Measurements from ENCODE around the gene IRF5.

IRF5 gene

DNA sequence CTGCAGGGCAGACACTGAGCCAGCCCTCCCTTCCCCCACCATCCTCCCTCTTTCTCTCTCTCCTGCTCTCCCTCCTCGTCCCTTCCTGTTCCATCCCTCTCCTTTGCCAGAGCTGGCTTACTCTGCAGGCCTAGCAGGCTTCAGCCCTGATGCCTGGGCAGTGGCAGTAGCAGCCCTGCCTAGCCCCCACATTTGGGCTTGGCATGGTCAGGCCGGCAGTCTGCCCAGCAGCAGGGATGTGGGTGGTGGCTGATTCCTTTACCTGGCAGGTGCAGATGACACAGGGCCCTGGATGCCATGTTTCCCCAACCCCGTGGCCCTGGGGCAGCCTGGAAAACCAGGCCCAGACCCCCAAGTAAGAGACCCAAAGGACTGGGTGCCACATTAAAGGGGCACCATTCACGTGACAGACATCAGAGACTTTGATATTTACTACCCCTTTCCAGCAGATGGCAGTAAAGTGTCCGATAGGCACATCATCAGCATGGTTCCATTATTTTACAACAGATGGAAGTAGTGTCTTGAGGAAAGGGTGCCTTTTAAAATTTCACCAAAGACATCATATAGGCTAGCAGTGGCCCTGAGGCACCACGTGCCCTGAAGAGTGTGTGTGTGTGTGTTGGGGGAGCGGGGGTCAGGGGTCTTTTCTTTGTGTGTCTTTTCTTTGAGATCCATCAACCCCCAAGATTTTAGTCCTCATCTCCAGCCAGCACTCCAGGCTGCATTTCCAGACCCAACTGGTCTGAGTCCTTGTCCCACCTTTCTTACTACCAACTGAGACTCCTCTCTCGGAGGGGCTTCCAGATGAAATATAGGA is 33.1 kb upstream of the IRF5 start:
- TF ChIP-seq CREB1 (IDR thresholded peaks at IDR 0.05; ENCODE audit: low read depth): no peak
- peak; percentile 76 for TF ChIP-seq RAD21 (IDR thresholded peaks at IDR 0.05; ENCODE audit: low read depth)
- peak; percentile 79 for TF ChIP-seq USF1 (IDR thresholded peaks at IDR 0.05)

- TF ChIP-seq ZBTB7A (IDR thresholded peaks at IDR 0.05; ENCODE audit: low read depth): no peak
- TF ChIP-seq RAD21 (IDR thresholded peaks at IDR 0.05; ENCODE audit: low read depth): no peak
- TF ChIP-seq CREB1 (IDR thresholded peaks at IDR 0.05; ENCODE audit: low read depth): no peak
- TF ChIP-seq YY1 (IDR thresholded peaks at IDR 0.05; ENCODE audit: low read depth): no peak
Observed at GRCh38 chr7:128906001-128906765, 31.5 kb upstream of the IRF5 start.

GRCh38 chr7:128906766-128907559 is 30.8 kb upstream of the IRF5 start:
- TF ChIP-seq NFIC (IDR thresholded peaks at IDR 0.05) (no peak), CREB1 (IDR thresholded peaks at IDR 0.05; ENCODE audit: low read depth) (no peak), REST (IDR thresholded peaks at IDR 0.05; ENCODE audit: low read depth) (no peak), YY1 (IDR thresholded peaks at IDR 0.05; ENCODE audit: low read depth) (no peak), RAD21 (IDR thresholded peaks at IDR 0.05; ENCODE audit: low read depth) (no peak), EGR1 (IDR thresholded peaks at IDR 0.05) (no peak), FOXM1 (IDR thresholded peaks at IDR 0.05; ENCODE audit: borderline replicate concordance, low read depth) (no peak), EP300 (IDR thresholded peaks at IDR 0.05; ENCODE audit: borderline replicate concordance) (no peak), MAX (IDR thresholded peaks at IDR 0.05) (no peak), TCF12 (IDR thresholded peaks at IDR 0.05; ENCODE audit: low read depth) (no peak), TAF1 (IDR thresholded peaks at IDR 0.05; ENCODE audit: low read depth) (no peak), CEBPB (IDR thresholded peaks at IDR 0.05) (no peak), ZBTB7A (IDR thresholded peaks at IDR 0.05; ENCODE audit: low read depth) (no peak), TEAD4 (IDR thresholded peaks at IDR 0.05) (no peak), USF1 (IDR thresholded peaks at IDR 0.05) (no peak)

GRCh38 chr7:128908750-128909624 is 28.7 kb upstream of the IRF5 start:
- no peak for TF ChIP-seq EGR1 (IDR thresholded peaks at IDR 0.05)
- no peak for TF ChIP-seq CEBPB (IDR thresholded peaks at IDR 0.05)
- no peak for TF ChIP-seq CREB1 (IDR thresholded peaks at IDR 0.05; ENCODE audit: low read depth)
- TF ChIP-seq RAD21 (IDR thresholded peaks at IDR 0.05; ENCODE audit: low read depth): no peak
- no peak for TF ChIP-seq YY1 (IDR thresholded peaks at IDR 0.05; ENCODE audit: low read depth)
- no peak for TF ChIP-seq ZBTB7A (IDR thresholded peaks at IDR 0.05; ENCODE audit: low read depth)
- no peak for TF ChIP-seq TCF12 (IDR thresholded peaks at IDR 0.05; ENCODE audit: low read depth)
- no peak for TF ChIP-seq MAX (IDR thresholded peaks at IDR 0.05)
- TF ChIP-seq TAF1 (IDR thresholded peaks at IDR 0.05; ENCODE audit: low read depth): no peak
- no peak for TF ChIP-seq FOXM1 (IDR thresholded peaks at IDR 0.05; ENCODE audit: borderline replicate concordance, low read depth)
- no peak for TF ChIP-seq REST (IDR thresholded peaks at IDR 0.05; ENCODE audit: low read depth)
- no peak for TF ChIP-seq NFIC (IDR thresholded peaks at IDR 0.05)
- no peak for TF ChIP-seq TEAD4 (IDR thresholded peaks at IDR 0.05)
